Astrocyte of the cerebellum (primary cell): ENCODE measurements around the gene RAD51B.

ENCODE experiments used
- DNase-seq: peaks from one replicate; pipeline ENCODE4 v3.0.0-alpha.2; 2011; ENCODE audit warnings: low read depth
- H3K4me3 ChIP-seq: 2 replicates; pipeline ENCODE4 v1.5.1; 2011; ENCODE audit warnings: mild to moderate bottlenecking, low read depth, low read length, moderate library complexity
- in situ Hi-C: cut with HindIII; loops from 2 replicates; pipeline ENCODE4 v1.10.0; 2017; ENCODE audit warnings: low sequenced_read_pairs
- TF ChIP-seq, protein P1 (sequence below): IDR thresholded peaks from 2 replicates; pipeline ENCODE4 v1.5.1; 2012; ENCODE audit warnings: low read length, low read depth, moderate library complexity, mild to moderate bottlenecking; ENCODE audit errors: missing control alignments

The RAD51B gene

DNA sequence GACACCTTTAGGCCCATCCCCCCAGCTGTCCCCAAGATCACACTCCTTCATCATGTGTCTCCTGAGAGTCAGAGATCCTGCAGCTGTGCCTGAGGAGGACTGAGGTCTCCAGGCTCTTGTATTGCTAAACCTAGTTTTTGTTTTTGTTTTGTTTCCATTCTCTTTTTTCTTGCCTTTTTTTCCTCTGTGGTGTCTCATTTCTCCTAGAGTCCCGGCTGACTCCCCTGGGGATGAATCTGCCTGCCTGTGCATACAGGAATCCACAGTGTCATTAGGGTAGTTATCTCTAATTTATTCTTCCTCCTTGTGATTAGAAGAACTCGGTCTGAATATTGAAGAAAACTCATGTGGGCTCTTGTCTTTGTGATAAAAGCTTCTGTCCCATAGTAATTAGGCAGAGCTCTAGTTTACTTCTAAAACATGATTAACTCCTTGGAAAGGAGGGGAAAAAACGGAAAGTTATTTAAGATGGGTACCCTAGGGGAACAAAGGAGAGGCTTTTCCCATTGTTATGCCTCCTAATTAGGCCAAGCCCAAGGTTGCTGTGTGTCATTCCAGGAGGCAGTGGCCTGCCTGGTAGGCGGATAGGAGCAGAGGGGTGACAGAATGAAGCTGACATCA, 630.1 kb downstream of the RAD51B start:
- H3K4me3 ChIP-seq = no peak overlapping the region
- in situ Hi-C loops = no loop called here
- TF ChIP-seq, protein P1, sequence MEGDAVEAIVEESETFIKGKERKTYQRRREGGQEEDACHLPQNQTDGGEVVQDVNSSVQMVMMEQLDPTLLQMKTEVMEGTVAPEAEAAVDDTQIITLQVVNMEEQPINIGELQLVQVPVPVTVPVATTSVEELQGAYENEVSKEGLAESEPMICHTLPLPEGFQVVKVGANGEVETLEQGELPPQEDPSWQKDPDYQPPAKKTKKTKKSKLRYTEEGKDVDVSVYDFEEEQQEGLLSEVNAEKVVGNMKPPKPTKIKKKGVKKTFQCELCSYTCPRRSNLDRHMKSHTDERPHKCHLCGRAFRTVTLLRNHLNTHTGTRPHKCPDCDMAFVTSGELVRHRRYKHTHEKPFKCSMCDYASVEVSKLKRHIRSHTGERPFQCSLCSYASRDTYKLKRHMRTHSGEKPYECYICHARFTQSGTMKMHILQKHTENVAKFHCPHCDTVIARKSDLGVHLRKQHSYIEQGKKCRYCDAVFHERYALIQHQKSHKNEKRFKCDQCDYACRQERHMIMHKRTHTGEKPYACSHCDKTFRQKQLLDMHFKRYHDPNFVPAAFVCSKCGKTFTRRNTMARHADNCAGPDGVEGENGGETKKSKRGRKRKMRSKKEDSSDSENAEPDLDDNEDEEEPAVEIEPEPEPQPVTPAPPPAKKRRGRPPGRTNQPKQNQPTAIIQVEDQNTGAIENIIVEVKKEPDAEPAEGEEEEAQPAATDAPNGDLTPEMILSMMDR = no peak
- DNase-seq = no peak

DNA sequence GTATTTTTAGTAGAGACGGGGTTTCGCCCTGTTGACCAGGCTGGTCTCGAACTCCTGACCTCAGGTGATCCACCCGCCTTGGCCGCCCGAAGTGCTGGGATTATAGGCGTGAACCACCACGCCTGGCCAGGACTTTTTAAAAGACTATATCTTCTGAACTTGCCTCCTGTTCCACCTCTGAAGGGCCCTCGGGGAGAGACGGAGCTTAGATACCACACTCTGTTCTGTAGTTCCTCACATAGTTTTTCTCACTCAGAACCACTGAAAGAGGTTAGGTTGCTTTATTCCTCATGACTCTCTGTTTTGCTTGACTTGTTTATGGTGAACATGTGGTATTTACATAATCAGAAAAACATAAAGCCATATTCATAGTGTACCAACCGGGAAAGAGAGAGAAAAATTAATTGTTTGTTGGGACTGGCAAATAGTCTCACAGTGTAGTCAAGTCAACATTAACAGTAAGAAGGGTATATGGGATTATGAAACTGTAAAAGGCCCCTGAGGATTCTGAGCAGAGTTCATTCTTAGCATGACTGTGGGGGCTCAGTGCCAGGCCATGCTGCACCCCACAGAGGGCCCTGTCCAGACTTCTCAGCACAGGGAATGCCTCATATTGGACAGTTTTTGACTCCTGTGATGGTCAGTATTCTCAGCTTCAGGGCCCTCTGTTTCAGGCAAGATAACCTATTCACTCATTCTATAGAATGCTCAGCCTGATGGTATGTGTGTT, 631.0 kb downstream of the RAD51B start:
- in situ Hi-C loops = no loop called here
- DNase-seq = no peak
- TF ChIP-seq, protein P1 = no peak
- no peak overlapping the region for H3K4me3 ChIP-seq

DNA sequence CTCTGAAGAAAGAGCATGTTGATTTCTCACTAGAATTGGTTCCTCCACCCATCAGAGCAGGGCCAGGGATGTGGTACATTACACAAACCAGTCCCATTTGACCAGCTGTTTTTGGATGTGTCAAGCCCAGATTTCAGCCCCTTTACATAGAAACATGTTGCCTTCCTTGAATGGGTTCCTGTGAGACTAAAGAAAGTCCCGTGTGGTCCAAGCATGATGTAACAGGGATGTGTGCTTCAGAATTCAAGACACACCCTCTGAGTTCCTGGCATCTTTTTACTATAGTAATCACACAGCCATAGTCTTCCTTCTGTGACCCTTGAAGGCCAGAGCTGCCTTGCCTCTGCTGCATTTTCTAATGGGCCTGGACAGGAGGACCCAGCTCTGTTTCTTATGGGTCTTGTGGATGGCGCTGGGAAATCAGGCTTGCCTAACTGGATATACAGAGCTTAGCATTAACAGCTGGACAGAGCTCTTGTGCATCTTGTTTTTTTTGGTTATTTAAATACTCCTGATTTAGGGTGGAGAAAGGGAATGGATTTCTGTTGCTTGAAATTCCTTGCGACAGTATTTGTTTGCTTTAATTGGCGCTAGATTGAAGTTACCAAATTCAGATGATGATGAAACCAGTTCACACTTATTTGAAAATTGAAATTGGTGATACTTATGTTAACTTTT, 632.3 kb downstream of the RAD51B start:
- H3K4me3 ChIP-seq = no peak overlapping the region
- DNase-seq = no peak
- TF ChIP-seq, protein P1 = no peak
- in situ Hi-C loops = no loop called here

DNA sequence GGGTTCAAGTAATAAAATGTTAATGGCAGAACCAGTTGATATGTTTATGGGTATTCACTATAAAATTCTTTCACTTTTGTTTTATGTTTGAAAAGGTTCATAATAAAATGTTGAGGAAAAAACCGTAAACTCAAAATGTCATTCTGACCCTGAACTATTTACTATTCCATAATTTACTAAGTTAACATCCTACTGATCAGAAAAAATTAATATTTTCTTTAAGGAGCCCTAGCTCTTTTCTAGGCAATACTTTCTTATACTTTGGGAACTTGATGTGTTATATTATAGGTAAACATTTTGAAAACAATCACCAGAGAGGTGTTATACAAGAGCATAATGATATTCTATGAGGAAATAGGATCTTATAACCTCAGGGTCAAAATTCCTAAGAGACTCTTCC, 638.7 kb downstream of the RAD51B start:
- no peak overlapping the region for H3K4me3 ChIP-seq
- DNase-seq = no peak
- TF ChIP-seq, protein P1 = no peak
- in situ Hi-C loops = no loop called here

DNA sequence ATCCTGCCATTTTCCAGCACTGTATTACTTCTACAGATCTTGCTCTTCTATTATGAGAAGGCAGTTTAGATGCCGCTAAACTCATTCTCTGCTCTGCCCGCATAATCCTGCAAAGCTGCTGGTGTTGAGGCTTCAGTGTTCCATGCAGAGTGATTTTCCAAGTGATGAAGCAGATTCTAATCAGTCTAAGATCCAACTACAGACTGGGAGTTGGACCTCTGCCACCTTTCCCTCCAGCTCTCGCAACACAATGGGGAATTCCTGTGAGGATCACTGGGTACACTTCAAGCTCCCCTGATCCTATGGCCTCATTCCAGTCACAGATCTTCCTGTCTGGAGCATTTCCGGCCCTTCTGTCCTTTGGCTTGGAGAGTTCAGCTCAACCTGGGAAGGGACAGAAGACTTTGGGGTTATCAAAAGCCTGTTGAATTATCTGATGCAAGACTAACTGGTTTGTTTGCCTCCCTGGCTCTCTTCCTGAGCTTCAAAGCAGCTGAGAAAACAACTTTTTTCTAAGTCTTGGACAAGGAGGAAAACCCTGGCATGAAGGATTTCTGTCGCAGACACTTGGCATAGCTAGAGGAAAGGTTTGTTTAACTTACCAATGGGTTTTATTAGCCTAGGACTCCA, 639.4 kb downstream of the RAD51B start:
- TF ChIP-seq, protein P1 = no peak
- no peak overlapping the region for H3K4me3 ChIP-seq
- in situ Hi-C loops = no loop called here
- peak; percentile 70 for DNase-seq

DNA sequence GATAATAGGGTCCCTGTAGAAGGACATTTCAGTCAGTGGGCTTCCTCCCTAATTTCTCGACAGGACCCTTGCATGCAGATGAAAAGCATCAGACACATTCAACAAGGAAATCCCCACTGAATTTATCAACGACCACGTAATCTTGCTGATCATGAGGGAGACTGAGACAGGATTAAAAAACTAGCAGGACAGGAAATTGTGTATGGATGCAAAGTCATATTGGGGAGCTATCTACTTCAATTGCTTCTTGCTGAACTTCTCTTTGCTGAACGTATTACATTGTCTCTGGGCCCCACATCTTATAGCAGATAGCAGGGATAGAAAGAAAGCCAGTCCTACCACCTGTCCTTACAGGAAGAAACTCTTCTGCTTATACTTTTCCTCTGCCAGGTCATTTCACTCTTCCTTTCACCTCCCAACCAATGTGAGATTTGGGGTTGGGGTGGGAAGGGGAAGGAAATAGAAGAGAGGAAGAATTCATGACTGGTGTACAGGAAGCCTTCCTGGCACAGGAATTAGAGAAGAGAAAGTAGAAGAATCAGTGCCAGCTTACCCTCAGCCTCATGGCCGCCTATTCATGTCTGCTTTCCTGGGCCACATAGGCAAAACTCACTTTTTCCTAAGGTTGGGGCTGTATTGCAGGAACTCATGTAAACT, 640.0 kb downstream of the RAD51B start:
- TF ChIP-seq, protein P1 = no peak
- in situ Hi-C loops = no loop called here
- no peak for DNase-seq
- no peak overlapping the region for H3K4me3 ChIP-seq
